Measurements from ENCODE around the gene TMED10.

GRCh38 chr14:75191100-75191499 lies 14.7 kb upstream of the TMED10 start:
- no peak for TF ChIP-seq POLR2A (IDR thresholded peaks at IDR 0.05; ENCODE audit: insufficient read depth in 1 of 2, low read depth in 2 of 2, low read length in 2 of 2)
- no peak for TF ChIP-seq FOXA1 (IDR thresholded peaks at IDR 0.05)
- TF ChIP-seq FOXA1 (CRISPR knock-in tag; IDR thresholded peaks at IDR 0.05): no peak
- TF ChIP-seq CTCF (CRISPR knock-in tag; IDR thresholded peaks at IDR 0.05): no peak
- no peak for TF ChIP-seq HCFC1 (IDR thresholded peaks at IDR 0.05; ENCODE audit: low read depth, low read length)
- no peak for TF ChIP-seq ZNF564 (CRISPR knock-in tag; IDR thresholded peaks at IDR 0.05)
- no peak for TF ChIP-seq PCBP2 (optimal IDR thresholded peaks at IDR 0.05; ENCODE audit: low read depth, low read length, poor library complexity, severe bottlenecking)
- no peak for TF ChIP-seq EZH2 (conservative IDR thresholded peaks at IDR 0.05; ENCODE audit: low read depth, low read length)
- no peak for TF ChIP-seq ZNF557 (CRISPR knock-in tag; IDR thresholded peaks at IDR 0.05)
- no peak for TF ChIP-seq PRDM4 (CRISPR knock-in tag; IDR thresholded peaks at IDR 0.05; ENCODE audit: borderline replicate concordance)
